Measurements from ENCODE around the gene CENPM.
A peak's percentile ranks its signal among the peaks of the same experiment; 100 is the strongest.

CENPM gene

DNA sequence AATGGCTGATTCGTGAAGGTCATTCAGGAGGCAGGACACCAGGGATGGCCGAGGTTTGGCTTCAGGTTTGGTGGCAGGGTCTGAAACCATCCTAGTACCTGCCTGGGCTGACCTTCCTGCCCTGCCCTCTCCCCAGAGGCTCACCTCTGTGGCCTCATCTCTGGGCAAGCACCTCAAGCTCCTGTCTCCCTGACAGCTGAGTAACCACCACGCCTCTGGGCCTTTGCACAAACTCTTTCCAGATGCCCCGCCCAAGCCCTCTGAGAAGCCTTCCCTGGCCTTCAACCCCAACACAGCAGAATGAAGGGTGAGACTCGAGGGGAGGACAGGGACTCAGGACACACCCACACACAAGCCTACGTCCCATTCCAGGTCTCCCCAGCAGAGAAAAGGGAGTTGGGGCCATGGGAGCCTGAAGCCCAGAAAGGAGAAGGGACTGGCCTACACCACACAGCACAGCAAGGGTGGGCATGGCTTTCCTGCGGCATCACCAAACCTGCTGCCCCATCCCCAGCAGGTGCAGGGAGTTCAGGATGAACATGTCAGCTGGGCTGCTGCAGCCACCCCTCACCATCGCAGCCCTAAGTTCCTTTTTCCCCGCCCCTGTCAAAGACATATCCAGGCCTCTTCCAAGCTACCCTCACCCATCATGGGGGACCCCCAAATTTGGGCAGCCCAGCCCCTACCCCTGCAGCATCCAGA, 34.5 kb downstream of the CENPM start:
- DNase-seq = peak in 1 of 2 experiments; percentile 31

GRCh38 chr22:41911001-41911611, 35.8 kb downstream of the CENPM start:
- peak in 1 of 2 experiments; percentile 42 for DNase-seq

- DNase-seq = peak; percentile 56 to 62
These were observed 36.6 kb downstream of the CENPM start for GRCh38 chr22:41910050-41911000.

DNA sequence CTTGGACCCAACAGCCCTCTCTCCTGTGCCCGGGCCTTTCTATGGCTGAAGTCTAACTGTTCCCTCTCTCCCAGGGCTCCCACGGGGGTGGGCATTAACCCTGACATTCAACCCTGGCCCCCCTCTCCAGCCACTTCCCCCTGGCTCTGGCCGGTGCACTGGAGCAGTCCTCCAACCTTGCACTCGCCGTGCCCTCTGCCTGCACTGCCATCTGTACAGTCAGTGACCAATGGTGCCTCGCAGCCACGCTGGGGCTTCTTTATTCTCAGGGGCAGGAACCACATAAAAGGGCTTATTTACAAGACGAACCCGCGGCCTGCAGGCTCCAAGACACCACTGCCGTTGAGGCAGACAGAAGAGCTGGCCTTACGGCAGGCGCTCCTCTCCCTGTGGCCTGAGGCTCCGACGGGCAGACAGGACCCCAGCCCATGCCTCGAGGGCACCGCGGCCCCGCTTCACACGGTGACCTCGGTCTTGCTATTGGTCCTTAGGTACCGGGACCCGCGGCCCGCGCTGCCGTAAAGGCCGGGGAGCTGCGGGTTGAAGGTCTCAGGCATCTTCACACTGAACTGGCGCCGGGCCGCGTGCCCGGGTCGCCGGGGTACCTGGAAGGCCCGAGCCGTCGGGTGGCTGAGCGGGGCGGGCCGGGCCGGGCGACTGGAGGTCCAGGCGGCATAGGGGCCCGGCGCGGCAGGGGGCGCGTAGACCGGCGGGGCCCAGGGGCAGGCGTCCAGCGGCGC, 37.5 kb downstream of the CENPM start:
- no peak for DNase-seq

GRCh38 chr22:41908411-41909309, 38.3 kb downstream of the CENPM start:
- no peak for DNase-seq

DNA sequence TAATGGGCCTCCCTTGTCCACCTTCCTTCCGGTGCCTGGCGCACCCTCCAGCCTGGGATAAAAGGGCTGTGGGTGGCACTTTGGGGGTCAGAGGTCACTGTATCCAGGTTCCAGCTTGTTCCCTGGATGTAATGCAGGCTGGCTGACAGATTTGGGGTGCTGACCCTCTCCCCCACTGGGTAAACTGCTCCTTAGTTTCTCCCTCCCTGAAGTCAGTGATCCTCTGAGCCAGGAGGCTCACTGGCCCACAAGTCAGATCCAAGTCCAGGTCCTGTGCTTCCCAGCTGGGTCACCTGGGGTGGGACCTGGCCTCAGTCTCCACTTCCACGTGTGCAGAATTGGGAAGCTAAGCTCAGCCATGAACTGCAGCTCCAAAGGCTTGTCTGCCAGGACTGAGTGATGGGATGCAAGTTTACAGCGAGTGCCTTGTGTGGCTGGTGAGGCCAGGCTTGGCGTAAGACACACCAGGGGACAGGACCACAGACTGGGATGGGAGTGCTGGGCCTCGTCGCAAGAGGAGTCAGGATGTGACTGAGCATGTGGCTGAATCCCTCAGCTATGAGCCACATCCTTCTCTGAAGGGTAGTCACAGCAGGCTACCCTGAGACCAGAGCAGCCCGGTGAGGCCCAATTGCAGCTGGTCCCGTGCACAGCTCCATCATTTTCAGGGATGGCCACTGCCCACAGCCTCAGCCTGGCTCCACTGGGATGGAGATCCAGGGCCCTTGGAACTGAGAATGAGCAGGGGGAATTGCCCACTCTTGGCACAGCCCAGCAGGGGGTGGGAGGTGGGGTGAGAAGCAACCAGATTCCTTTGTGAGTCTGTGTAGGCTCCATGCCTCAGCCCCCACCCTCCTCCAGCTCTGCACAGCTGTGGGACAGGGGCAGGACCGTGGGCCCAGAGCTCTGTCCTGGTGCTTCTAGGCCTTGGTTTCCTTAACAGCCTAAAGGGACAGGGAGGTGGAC, 39.2 kb downstream of the CENPM start:
- DNase-seq = no peak

- no peak for DNase-seq
These were observed 40.1 kb downstream of the CENPM start for GRCh38 chr22:41906822-41907221.

GRCh38 chr22:41905411-41906202, 41.3 kb downstream of the CENPM start:
- DNase-seq = no peak

DNA sequence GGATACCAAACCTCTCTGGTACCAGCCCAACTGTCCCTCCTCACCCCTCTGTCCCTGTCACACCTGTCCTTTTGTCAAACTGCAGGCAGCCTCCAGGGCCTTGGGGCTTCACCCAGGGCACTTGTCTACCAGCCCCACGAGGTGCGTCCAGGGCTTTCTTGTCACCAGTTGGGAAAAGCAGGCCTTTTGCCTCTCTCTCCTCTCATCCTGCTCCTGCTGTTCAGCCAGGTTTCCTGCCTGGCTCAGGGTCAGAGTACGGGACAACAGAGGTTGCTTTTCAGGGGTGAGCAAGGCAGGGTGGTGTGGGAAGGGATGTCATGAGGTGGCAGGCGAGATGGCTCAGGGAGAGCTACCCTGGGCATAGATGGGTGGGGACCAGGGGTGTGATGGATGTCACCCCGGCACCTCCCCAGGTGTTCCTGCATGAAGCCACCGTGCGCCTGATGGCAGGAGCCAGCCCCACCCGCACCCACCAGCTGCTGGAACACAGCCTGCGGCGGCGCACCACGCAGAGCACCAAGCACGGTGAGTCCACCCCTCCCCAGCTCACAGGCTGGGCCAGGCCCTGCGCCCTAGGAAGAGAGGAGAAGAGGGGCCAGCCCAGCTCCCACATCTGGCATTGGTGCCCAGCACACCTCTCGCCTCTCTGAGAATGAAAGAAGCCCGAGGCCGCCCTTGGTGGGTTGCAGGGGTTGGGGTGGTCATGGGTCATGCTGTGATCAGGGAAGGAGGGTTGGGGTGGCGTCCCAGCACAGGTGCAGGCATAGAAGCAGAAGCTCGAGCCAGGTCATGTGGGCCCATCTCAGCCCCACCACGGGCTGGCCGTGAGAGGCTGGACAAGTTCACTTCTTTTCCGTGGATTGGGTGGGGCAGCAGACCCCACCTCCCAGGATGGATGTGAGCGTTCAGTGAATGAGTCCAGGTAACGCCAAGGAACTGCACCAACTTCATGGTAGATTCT, 42.2 kb downstream of the CENPM start:
- DNase-seq = no peak

- no peak for DNase-seq
These were observed 44.0 kb downstream of the CENPM start for GRCh38 chr22:41902932-41903421.

- no peak for DNase-seq
These were observed 44.9 kb downstream of the CENPM start for GRCh38 chr22:41902016-41902415.

DNA sequence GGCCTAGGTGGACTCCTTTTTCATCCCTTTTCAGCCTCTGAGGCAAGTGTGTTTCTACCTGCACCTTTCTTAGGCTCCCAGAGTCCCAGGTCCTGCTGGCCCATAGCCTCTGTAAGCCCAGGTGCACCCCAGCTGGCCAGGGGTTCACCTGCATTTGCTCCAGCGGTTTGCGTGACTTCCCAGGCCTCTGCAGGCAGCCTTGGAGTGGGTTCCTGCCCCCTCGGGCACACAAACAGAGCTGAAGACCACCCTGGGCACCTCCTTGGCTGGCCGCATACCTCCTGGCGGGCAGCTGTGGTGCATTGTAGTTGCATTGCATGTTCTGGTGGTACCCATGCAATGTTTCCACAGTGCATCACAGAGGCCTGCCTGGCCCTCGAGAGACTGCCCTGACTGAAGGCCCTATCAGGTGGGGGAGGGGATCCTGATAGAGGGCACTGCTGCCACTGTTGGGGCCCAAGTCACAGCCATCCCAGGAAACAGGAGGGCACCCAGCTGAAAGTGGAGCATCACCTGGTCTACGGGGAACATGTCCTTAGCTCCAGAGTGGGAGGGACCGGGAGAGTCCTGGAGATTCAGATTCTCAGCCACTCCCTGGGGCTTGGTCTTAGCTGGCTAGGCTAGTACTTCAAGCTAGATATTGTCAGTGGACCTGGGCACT, 46.2 kb downstream of the CENPM start:
- DNase-seq = no peak

GRCh38 chr22:41899992-41900651, 46.8 kb downstream of the CENPM start:
- no peak for DNase-seq

DNA sequence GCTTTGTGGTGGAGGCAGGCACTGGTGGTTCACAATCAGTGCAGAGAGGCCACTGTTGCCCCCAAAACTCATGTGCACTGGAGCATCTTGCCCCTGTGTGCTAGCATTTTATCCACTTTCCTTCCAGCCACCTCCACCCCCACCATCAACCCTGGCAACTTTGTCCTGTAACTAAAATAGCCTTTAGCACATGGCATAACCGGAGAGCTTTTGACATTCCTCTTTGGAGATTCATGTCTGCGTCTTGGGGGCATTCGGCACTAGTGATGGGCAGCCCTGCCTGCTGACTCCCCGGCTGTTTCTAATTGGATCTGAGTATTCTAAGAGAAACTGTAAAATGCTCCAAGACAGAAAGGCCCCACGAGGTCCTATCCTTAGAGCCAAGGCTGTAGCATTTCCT, 47.8 kb downstream of the CENPM start:
- DNase-seq = no peak

DNA sequence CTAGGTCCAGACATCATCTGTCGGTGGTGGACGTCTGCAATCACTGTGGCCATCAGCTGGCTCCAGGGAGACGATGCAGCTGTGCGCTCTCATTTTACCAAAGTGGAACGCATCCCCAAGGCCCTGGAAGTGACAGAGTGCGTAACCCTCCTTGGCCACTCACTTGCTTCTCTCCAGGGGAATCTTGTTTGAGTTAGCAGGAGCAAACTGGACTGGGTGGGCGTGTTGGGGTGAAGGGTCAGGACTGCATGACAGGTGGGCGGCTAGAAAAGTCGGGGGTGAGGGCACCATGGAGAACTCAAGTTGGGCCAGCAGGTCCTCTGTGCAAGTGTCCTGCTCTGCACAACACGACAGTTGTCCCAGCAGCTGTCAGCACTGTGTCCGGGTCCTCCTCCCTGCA, 48.3 kb downstream of the CENPM start:
- no peak for DNase-seq

DNA sequence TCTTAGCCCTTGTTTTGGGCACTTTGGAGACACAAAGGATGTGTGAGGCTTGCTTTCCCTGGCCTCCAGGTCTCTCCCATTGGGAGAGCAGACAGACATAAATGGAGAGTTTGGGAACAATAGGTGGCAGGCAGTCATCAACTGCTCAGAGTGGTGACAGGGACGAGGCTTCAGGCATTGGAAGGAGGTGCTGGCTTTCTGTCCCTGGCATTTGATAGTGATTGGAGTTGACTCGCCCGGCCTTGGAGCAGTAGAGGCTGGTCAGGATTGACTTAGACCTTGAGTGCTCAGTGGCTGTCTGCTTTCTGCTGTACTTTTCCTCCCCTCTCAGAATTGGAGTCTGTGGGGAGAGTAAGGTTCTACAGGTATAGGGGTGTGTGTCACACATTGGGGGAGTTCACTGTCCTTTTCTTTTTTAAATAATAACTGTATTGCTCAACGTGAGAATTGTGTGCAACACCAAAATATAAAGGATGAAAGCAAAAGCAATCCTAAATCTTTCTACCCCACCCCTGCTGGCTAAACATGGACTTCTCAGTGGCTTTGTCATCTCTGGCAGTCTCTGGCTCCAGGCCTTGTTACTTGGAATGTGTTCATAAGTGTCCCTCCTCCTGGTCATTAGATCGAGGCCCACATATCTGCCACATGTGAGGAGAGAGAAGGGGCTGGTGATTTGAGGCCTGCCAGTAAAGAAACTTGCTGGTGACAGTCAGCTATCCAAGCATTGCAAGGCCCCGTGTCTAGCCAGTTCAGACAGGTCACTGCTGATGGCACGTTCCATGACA, 53.2 kb downstream of the CENPM start:
- DNase-seq = no peak

All from activated T-cell treated with anti-CD3 and anti-CD28 coated beads, Interleukin-2, amount 50 U/mL, for 48 hours (primary cell).